Skeletal muscle tissue (tissue), 4 donors: ENCODE results near the gene ADGRF1. TPM values are rescaled to one million over a fixed set of nuclear protein-coding genes. Genes with fewer than 3 reads are reported as not detected.
"Not testable (repeated sequence)": the region's sequence is repeated elsewhere in the genome, so short reads cannot be mapped to it uniquely, and the experiment has no call there.

Experiments used
- H3K27ac ChIP-seq: one replicate; pipeline ENCODE4 v1.7.0; 2013; ENCODE audit warnings: mild to moderate bottlenecking, low read depth, low read length, inconsistent platforms
- H3K27me3 ChIP-seq, 3 donors: one replicate each; pipeline ENCODE4 v1.7.0; 2013; ENCODE audit warnings: low read length in 3 of 3; ENCODE audit not compliant: control insufficient read depth in 3 of 3, insufficient read depth in 3 of 3
- H3K36me3 ChIP-seq, 3 donors: one replicate each; pipeline ENCODE4 v1.7.0; 2013; ENCODE audit warnings: low read length in 3 of 3; ENCODE audit not compliant: control insufficient read depth in 3 of 3, insufficient read depth in 3 of 3
- H3K4me1 ChIP-seq, 3 donors: one replicate each; pipeline ENCODE4 v1.7.0; 2013; ENCODE audit warnings: low read length in 3 of 3, mild to moderate bottlenecking in 3 of 3; ENCODE audit not compliant: control insufficient read depth in 3 of 3, insufficient read depth in 3 of 3
- H3K4me3 ChIP-seq, 3 donors: one replicate each; pipeline ENCODE4 v1.7.0; 2013; ENCODE audit warnings: low read length in 3 of 3
- H3K9ac ChIP-seq, 3 donors: one replicate each; pipeline ENCODE4 v1.7.0; 2013; ENCODE audit warnings: low read length in 3 of 3, mild to moderate bottlenecking in 3 of 3, moderate library complexity in 2 of 3, low read depth in 1 of 3
- H3K9me3 ChIP-seq, 3 donors: one replicate each; pipeline ENCODE4 v1.7.0; 2013; ENCODE audit warnings: low read length in 3 of 3; ENCODE audit not compliant: control insufficient read depth in 3 of 3
- total RNA-seq: library from RNA; depleted of rRNA; stranded (reverse); fragments of >200 nt; gene quantifications from one replicate; pipeline ENCODE4 v1.2.3, GENCODE V29; 2014
- donor health status: Osteomylitis.

ADGRF1 gene
- total RNA-seq, 1 donor from 2014 or later = not detected

DNA sequence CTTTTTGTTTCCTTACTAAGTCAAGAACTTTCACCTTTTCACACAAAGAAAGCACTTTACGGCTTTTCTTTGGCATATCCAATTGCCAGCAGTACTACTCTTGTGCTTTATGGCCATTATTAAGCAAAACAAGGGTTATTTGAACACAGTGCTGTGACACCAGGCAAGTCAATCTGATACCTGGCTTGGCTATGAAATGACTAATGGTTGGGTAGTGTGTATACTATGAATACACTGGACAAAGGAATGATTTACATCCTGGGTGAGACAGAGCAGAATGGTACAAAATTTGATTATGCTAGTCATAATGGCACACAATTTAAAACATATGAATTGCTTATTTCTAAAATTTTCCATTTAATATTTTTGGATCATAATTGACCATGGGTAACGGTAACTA, 22.1 kb upstream of the ADGRF1 start:
- Histone ChIP-seq H3K4me1 (peaks cover 0 to 4% (median 0%) of the 10 kb centered on the region in 3 donors), H3K36me3 (no peaks in the 10 kb centered on the region), H3K27me3 (no peaks in the 10 kb centered on the region), H3K27ac (no peak overlapping the region), H3K4me3 (no peak overlapping the region), H3K9ac (no peak overlapping the region), H3K9me3 (peaks cover 0 to 6% (median 5%) of the 10 kb centered on the region in 3 donors)

DNA sequence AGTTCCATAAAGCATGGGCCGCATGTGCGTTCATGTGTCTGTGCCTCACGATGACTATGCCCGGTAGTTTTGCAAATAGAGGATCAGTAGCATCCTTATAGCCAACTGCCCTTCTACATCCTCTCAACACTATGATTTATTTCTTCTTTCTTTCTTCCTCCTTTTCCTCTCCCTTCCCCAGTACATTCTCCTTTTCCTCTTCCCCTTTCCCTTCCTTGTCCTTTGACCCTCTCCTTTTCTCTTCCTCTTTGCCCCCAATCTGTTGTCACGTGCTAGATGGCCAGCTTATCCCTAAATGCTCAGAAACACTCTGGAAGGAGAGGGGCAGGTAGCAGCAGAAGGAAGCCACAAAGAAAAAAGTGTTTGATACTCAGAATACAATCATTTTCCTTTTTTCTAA, 20.2 kb upstream of the ADGRF1 start:
- H3K9me3 ChIP-seq = peaks cover 0 to 6% (median 5%) of the 10 kb centered on the region in 3 donors
- no peaks in the 10 kb centered on the region for H3K27me3 ChIP-seq
- H3K27ac ChIP-seq = no peak overlapping the region
- no peaks in the 10 kb centered on the region for H3K36me3 ChIP-seq
- peaks cover 0 to 4% (median 0%) of the 10 kb centered on the region in 3 donors for H3K4me1 ChIP-seq
- H3K9ac ChIP-seq = no peak overlapping the region
- no peak overlapping the region for H3K4me3 ChIP-seq

DNA sequence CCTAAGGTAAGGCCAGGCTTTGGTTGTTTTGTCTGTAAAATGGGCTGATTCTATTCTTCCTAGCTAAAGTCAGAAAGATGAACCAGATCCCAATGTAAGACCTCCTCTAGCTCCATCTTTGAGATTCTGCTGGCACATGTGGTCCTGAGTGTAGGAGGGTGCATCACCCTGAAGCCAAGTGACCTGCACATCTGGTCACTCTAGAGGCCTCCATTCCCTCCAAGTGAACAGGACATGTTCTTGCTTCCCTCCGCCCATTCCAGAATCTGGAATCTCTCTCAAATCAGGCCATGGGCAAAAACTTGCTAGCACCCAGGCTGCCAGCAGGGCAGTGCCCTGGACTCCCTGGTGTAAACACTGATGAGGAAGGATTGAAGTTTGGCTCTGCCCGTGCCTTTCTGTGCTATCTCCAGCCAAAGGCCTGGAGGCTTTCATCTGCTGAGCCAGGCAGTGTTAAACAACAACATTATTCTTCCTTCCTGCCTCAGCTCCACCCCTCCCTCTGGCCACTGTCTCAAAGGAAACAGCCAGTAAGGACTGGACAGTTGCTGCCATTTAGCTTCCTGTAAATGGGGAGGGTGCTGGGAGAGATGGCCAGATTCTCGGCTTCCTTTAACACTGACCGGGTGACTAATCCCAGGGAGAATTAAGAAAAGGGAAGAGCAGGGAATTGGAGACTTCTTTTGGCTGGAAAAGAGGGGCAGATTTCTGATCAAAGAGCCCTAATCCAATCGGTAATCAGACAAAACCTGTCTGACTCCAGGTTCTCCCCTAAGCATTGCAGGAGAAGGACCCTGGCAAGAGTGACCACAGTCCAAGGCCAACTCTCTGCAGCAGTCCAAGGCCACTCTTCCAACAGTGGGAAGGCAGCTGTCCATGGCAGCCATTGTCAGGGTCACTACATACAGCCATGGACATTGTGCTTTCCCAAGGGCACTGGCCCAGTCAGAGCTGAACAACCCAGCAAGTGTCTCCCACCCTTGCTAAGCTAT, 19.5 kb upstream of the ADGRF1 start:
- Histone ChIP-seq H3K36me3 (no peaks in the 10 kb centered on the region), H3K4me3 (no peak overlapping the region), H3K4me1 (peaks cover 0 to 4% (median 0%) of the 10 kb centered on the region in 3 donors), H3K27me3 (no peaks in the 10 kb centered on the region), H3K9ac (no peak overlapping the region), H3K27ac (no peak overlapping the region), H3K9me3 (peaks cover 0 to 6% (median 5%) of the 10 kb centered on the region in 3 donors)

DNA sequence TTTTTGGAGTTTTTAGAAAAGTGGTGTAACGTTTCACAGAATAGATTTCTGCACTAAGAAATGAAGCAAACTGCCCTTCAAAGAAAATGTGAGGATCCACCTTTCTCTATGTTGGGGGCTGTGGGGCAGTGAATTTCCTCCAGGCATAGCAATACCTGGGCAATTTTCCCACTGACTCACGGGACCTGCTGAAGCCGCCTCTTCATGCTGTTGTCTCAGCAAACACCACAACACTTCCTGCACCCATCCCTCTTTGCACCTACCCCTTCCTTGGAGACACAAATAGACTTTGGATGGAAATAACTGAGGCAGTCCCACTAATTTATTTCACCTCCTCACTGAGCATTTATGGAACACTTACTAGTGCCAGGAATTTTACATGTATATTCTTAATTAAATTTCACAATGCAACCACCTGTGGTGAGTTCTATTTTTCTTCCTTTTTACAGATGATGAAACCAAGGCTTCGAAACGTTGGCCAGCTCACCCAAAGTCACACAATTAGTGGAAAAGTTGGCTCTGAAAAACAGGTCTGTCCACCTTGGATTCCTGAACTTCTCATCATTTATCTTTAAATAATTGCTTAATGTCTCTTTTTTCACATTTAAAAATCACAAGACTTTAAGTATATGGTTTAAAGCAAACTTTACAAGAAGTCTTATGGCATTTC, 17.2 kb upstream of the ADGRF1 start:
- Histone ChIP-seq H3K27ac (no peak overlapping the region), H3K36me3 (no peaks in the 10 kb centered on the region), H3K9ac (no peak overlapping the region), H3K4me3 (no peak overlapping the region), H3K4me1 (peaks cover 0 to 4% (median 0%) of the 10 kb centered on the region in 3 donors), H3K9me3 (peaks cover 0 to 6% (median 3%) of the 10 kb centered on the region in 3 donors), H3K27me3 (no peaks in the 10 kb centered on the region)

GRCh38 chr6:47057830-47058540, 15.9 kb upstream of the ADGRF1 start:
- no peak overlapping the region for H3K27ac ChIP-seq
- H3K27me3 ChIP-seq = no peaks in the 10 kb centered on the region
- H3K9ac ChIP-seq = no peak overlapping the region
- H3K9me3 ChIP-seq = peaks cover 0 to 4% (median under 1%) of the 10 kb centered on the region in 3 donors
- no peaks in the 10 kb centered on the region for H3K36me3 ChIP-seq
- peaks cover 0 to 4% (median 0%) of the 10 kb centered on the region in 3 donors for H3K4me1 ChIP-seq
- H3K4me3 ChIP-seq = no peak overlapping the region

- H3K9ac ChIP-seq = no peak overlapping the region
- peaks cover 0 to 4% (median 0%) of the 10 kb centered on the region in 3 donors for H3K4me1 ChIP-seq
- H3K27ac ChIP-seq = no peak overlapping the region
- H3K36me3 ChIP-seq = no peaks in the 10 kb centered on the region
- H3K9me3 ChIP-seq = peaks cover 0 to 3% (median 0%) of the 10 kb centered on the region in 3 donors
- H3K4me3 ChIP-seq = no peak overlapping the region
- H3K27me3 ChIP-seq = no peaks in the 10 kb centered on the region
Measured at GRCh38 chr6:47056832-47057231, 14.7 kb upstream of the ADGRF1 start.

DNA sequence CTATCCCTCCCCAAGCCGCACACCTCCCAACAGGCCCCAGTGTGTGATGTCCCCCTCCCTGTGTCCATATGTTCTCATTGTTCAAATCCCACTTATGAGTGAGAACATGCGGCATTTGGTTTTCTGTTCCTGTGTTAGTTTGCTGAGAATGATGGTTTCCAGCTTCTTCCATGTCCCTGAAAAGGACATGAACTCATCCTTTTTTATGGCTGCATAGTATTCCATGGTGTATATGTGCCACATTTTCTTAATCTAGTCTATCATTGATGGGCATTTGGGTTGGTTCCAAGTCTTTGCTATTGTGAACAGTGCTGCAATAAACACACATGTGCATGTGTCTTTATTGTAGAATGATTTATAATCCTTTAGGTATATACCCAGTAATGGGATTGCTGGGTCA, 12.2 kb upstream of the ADGRF1 start:
- H3K9ac ChIP-seq, H3K27ac ChIP-seq, H3K9me3 ChIP-seq, H3K4me3 ChIP-seq, H3K4me1 ChIP-seq, H3K27me3 ChIP-seq, H3K36me3 ChIP-seq: not testable (repeated sequence)

- H3K4me3 ChIP-seq = no peak overlapping the region
- H3K27me3 ChIP-seq = no peaks in the 10 kb centered on the region
- peaks cover 0 to 4% (median 0%) of the 10 kb centered on the region in 3 donors for H3K4me1 ChIP-seq
- H3K9ac ChIP-seq = no peak overlapping the region
- H3K27ac ChIP-seq = no peak overlapping the region
- no peaks in the 10 kb centered on the region for H3K36me3 ChIP-seq
- H3K9me3 ChIP-seq = no peaks in the 10 kb centered on the region
Measured at GRCh38 chr6:47048638-47049037, 6.5 kb upstream of the ADGRF1 start.

GRCh38 chr6:47047479-47048407, 5.6 kb upstream of the ADGRF1 start:
- no peak overlapping the region for H3K4me3 ChIP-seq
- peaks cover 0 to 4% (median 0%) of the 10 kb centered on the region in 3 donors for H3K4me1 ChIP-seq
- no peak overlapping the region for H3K27ac ChIP-seq
- H3K9ac ChIP-seq = no peak overlapping the region
- no peaks in the 10 kb centered on the region for H3K36me3 ChIP-seq
- no peaks in the 10 kb centered on the region for H3K27me3 ChIP-seq
- H3K9me3 ChIP-seq = no peaks in the 10 kb centered on the region
